ENCODE results near the gene PRSS38. TPM values are rescaled to one million over a fixed set of nuclear protein-coding genes. Genes with fewer than 3 reads are reported as not detected.

Gene PRSS38
- total RNA-seq, 1 donor from 2014 or later, result not detected

DNA sequence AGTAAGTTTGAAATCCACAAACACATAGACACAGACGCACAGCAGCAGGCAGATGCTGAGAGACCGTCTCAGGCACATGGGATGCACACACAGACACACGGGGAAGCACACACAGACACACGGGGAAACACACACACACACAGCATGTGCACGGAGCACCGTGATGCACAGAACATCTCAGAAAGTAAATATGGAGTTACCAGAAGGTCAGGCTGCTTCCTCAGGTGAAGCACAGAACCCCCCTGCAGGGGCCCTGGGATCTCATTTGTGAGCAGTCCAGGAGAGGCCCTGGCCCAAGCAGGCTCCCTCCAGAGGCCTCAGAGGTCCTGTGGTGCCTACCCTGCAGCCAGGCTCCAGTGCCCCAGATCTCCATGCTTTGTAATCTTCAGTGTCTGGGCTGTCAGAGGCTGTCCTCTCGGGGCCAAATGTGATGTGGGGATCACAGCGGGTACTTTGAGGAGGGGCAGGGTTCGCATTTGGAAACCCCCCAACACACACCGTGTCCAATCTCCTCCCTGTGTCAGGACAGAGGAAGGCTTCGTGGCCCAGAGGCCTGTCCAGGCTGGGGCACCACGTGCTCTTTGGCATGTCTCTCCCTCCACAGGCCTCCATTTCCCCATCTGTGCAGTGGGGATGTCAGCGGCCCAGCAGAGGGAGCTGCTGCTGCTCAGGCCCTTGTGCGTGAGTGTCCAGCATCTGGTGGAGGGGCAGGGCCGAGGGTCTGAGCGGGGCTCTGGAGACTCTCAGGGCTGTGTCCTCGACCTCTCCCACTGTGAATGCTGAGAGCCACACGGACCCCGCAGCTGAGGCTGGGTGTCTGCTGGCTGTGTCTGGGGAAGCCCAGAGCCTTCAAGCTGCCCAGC is 23.0 kb upstream of the PRSS38 start:
- intact Hi-C loops (cut with micrococcal nuclease), result no loop called here

GRCh38 chr1:227793079-227793947 is 22.2 kb upstream of the PRSS38 start:
- intact Hi-C loops (cut with micrococcal nuclease), result no loop called here

- intact Hi-C loops (cut with micrococcal nuclease), result no loop called here
Measured at GRCh38 chr1:227793948-227794816, 21.3 kb upstream of the PRSS38 start.

- intact Hi-C loops (cut with micrococcal nuclease), result no loop called here
Measured at GRCh38 chr1:227794817-227795192, 20.7 kb upstream of the PRSS38 start.

DNA sequence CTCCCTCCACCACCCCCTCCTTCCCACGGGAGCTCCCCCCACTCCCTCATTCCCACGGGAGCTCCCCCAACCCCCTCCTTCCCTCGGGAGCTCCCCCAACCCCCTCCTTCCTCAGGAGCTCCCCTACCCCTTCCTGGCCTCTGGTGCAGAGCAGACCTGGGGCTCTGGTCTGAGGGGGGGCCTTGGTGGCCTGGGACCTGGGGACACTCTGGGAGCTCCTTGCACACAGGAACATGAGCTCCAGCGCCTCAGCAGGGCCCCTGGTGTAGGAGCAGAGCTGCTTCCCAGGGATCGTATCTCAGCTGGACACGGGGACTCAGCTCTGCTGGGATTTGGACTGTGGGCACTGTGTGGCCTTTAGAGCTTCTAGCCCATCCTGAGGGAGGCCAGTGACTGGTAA is 19.7 kb upstream of the PRSS38 start:
- intact Hi-C loops (cut with micrococcal nuclease), result no loop called here

DNA sequence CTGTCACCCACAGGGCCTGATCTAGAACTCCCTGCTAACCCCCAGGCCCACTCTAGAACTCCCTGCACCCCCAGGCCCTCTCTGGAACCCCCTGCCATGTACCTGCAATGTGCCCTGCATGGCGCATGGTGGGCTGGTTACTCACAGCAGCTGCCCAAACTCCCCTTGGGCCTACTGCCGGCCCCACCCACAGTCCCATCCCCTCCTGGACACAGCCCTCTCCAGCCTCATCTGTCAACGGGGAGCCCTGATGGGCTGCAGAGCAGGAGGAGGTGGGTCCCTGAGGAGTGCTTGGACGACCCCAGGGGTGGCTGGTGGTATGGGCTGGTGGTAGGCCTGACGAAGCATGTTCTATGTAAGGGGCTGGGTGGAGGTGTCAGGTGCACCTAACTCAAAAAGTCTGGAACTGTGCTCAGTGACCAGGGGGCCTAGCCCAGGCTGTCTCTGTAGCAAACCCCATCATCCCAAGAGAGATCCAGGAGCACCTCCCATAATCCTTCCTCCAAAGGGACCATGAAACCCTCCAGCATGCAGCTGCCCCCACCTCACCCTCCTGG is 19.0 kb upstream of the PRSS38 start:
- intact Hi-C loops (cut with micrococcal nuclease), result no loop called here

- intact Hi-C loops (cut with micrococcal nuclease), result no loop called here
Measured at GRCh38 chr1:227797144-227797543, 18.3 kb upstream of the PRSS38 start.

DNA sequence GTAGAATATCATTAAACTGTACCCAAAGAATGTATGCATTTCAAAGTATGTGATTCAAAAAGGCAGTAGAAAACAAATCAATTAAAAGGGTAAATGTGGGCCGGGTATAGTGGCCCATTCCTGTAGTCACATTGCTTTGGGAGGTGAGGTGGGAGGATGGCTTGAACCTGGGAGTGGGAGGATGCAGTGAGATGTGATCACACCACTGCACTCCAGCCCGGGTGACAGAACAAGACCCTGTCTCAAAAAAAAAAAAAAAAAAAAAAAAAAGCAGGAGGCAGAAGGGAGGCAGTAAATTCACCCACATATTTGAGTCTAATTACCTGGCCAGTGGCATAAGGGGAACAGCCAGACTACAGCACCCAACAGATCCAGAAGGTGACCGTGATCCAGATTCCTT is 17.9 kb upstream of the PRSS38 start:
- intact Hi-C loops (cut with micrococcal nuclease), result no loop called here

- intact Hi-C loops (cut with micrococcal nuclease), result no loop called here
Measured at GRCh38 chr1:227798078-227798802, 17.2 kb upstream of the PRSS38 start.

GRCh38 chr1:227799756-227800155 is 15.7 kb upstream of the PRSS38 start:
- intact Hi-C loops (cut with micrococcal nuclease), result no loop called here

- intact Hi-C loops (cut with micrococcal nuclease), result no loop called here
Measured at GRCh38 chr1:227803933-227804332, 11.5 kb upstream of the PRSS38 start.

DNA sequence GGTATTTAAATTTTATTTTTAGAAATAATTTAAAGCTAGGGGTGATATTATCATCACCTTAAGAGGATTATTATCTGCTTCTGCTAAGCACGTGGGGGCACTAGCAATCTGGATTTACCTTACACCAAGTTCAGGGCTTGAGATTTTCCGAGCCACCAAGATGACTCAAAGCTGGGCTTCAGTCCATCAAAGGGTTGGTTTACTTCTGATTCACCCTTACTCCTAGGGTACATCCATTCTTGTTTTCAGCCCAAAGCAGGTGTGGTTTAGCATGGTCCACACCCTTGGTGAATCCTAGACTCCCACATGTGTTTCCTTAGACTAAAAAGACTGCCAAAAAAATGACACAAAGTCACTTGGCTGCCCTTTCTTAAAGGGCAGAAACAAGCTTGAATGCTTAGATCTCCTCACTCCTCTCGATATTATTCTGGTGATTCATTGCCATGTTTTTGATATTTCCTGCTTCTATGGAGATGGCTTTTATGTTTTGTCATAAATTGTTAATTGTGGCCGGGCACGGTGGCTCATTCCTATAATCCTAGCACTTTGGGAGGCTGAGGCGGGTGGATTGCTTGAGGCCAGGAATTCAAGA is 9.8 kb upstream of the PRSS38 start:
- intact Hi-C loops (cut with micrococcal nuclease), result no loop called here

DNA sequence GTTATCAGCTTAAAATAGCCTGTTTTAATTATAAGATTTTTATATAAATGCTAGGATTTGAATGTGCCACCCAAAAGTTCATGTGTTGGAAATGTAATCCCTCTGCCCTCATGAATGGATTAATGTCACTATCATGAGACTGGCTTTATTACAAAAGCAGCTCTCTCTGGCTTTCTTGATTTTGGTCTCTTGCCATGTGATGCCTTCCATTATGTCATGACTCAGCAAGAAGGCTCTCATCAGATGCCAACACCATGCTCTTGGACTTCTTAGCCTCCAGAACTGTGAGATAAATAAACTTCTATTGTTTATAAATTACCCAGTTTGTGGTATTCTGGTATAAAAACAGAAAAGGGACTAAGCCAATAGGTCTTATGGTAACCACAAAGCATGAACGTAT is 6.9 kb upstream of the PRSS38 start:
- intact Hi-C loops (cut with micrococcal nuclease), result no loop called here

DNA sequence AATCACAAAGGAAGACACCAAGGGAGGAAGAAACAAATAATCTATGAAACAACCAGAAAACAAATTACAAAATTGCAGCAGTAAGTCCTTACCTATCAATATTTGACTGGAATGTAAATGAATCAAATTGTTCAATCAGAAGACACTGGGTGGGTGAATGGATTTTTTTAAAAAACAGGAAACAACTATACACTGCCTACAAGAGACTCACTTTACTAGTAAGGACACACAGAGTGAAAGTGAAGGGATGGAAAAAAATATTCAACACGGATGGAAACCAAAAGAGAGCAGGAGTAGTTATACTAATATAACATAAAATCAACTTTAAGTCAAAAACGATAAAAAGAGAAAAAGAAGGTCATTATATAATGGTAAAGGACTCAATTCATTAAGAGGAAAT is 6.4 kb upstream of the PRSS38 start:
- intact Hi-C loops (cut with micrococcal nuclease), result no loop called here

DNA sequence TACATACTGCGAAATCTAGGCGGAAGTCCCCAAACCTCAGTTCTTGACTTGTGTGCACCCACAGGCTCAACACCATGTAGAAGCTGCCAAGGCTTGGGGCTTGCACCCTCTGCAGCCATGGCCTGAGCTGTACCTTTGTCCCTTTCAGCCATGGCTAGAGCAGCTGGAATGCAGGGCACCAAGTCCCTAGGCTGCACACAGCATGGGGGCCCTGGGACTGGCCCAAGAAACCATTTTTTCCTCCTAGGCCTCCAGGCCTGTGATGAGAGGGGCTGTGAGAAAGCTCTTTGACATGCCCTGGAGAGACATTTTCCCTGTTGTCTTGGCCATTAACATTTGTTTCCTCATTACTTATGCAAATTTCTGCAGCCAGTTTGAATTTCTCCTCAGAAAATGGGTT is 1.5 kb upstream of the PRSS38 start:
- intact Hi-C loops (cut with micrococcal nuclease), result no loop called here

- intact Hi-C loops (cut with micrococcal nuclease), result no loop called here
Measured at GRCh38 chr1:227816750-227817446, 1.4 kb downstream of the PRSS38 start.

- intact Hi-C loops (cut with micrococcal nuclease), result no loop called here
Measured at GRCh38 chr1:227823537-227823936, 8.1 kb downstream of the PRSS38 start.

DNA sequence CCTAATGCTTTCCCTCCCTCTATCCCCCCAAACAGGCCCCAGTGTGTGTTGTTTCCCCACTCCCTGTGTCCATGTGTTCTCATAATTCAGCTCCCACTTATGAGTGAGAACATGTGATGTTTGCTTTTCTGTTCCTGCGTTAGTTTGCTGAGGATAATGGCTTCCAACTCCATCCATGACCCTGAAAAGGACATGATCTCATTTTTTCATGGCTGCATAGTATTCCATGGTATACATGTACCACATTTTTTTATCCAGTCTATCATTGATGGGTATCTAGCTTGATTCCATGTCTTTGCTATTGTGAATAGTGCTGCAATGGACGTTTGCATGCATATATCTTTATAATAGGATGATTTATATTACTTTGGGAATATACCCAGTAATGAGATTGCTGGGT is 8.7 kb downstream of the PRSS38 start:
- intact Hi-C loops (cut with micrococcal nuclease), result no loop called here

- intact Hi-C loops (cut with micrococcal nuclease), result no loop called here
Measured at GRCh38 chr1:227828786-227829185, 13.3 kb downstream of the PRSS38 start.

- intact Hi-C loops (cut with micrococcal nuclease), result no loop called here
Measured at GRCh38 chr1:227838181-227838580, 22.7 kb downstream of the PRSS38 start.

Measured in T-helper 1 cell treated with Interleukin-12 subunit alpha and Interleukin-12 subunit beta and Interleukin-4 antibody, amounts not matched to agents 30 ng/mL and 1 ng/mL, for 36 hours (primary cell).